Peyer's patch (tissue), 4 donors: ENCODE results near the gene TMEM243.

Source experiments
- POLR2A ChIP-seq, 2 donors: fragments of 450-650 bp; IDR thresholded peaks; one replicate each; pipeline ENCODE4 v1.5.1; 2017; ENCODE audit warnings: antibody characterized with exemption in 2 of 2, mild to moderate bottlenecking in 2 of 2, moderate library complexity in 2 of 2
- TF ChIP-seq, protein P1 (sequence below), 6 experiments: fragments of 450-650 bp in 4 of 6; fragments of 200-600 bp in 2 of 6; sonication (generic) in 1 of 6; IDR thresholded peaks; one replicate each; pipeline ENCODE4 v1.5.1; 2017 to 2019; ENCODE audit warnings: antibody characterized with exemption in 6 of 6, mild to moderate bottlenecking in 3 of 6, moderate library complexity in 1 of 6

GRCh38 chr7:87217983-87218653 is 1.4 kb downstream of the TMEM243 start:
- no peak for TF ChIP-seq POLR2A (IDR thresholded peaks at IDR 0.05)
- TF ChIP-seq, protein P1, sequence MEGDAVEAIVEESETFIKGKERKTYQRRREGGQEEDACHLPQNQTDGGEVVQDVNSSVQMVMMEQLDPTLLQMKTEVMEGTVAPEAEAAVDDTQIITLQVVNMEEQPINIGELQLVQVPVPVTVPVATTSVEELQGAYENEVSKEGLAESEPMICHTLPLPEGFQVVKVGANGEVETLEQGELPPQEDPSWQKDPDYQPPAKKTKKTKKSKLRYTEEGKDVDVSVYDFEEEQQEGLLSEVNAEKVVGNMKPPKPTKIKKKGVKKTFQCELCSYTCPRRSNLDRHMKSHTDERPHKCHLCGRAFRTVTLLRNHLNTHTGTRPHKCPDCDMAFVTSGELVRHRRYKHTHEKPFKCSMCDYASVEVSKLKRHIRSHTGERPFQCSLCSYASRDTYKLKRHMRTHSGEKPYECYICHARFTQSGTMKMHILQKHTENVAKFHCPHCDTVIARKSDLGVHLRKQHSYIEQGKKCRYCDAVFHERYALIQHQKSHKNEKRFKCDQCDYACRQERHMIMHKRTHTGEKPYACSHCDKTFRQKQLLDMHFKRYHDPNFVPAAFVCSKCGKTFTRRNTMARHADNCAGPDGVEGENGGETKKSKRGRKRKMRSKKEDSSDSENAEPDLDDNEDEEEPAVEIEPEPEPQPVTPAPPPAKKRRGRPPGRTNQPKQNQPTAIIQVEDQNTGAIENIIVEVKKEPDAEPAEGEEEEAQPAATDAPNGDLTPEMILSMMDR (IDR thresholded peaks at IDR 0.05) = no peak
